ENCODE results near the gene KY.

DNA sequence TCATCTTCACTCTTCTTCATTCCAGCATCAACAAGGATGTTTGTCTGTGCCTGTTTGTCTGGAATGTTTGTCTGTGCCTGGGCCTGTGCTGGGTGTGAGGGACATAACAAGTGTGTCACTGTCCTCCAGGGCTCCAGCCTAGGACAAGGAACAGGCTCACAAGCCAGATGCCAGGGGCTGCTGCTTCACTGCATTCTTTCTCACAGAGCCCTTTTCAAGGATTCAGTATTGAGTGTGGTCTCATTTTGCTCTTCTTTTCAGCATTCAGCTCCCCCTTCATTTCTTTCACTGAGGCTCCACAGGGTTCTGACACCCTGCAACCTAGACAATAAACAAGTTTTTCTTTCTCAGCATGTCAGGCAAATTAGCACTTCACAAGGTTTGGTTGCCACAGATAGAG lies 43.6 kb upstream of the KY start:
- no peak for TF ChIP-seq CXXC5 (CRISPR knock-in tag; IDR thresholded peaks at IDR 0.05)
- no peak for TF ChIP-seq RFX5 (IDR thresholded peaks at IDR 0.05; ENCODE audit: low read depth, low read length)

Measured in K562 (cell line).